GM10266 (cell line): ENCODE data around the gene MITF.

Source experiments
- DNase-seq: peaks from one replicate; pipeline ENCODE4 v3.0.0; 2012; ENCODE audit errors: extremely low spot score
- CTCF ChIP-seq: IDR thresholded peaks from 2 replicates; pipeline ENCODE4 v1.5.1; 2012; ENCODE audit warnings: mild to moderate bottlenecking, low read depth; ENCODE audit not compliant: control insufficient read depth, insufficient read depth; ENCODE audit errors: missing control alignments

Gene MITF

GRCh38 chr3:69871868-69872267 is 132.6 kb downstream of the MITF start:
- TF ChIP-seq CTCF, result no peak
- DNase-seq, result no peak

- TF ChIP-seq CTCF, result no peak
- DNase-seq, result no peak
These were observed 133.6 kb downstream of the MITF start for GRCh38 chr3:69872783-69873378.

- DNase-seq, result no peak
- TF ChIP-seq CTCF, result no peak
These were observed 136.8 kb downstream of the MITF start for GRCh38 chr3:69876073-69876472.

GRCh38 chr3:69878254-69878653 is 139.0 kb downstream of the MITF start:
- DNase-seq, result no peak
- TF ChIP-seq CTCF, result no peak

- no peak for TF ChIP-seq CTCF
- DNase-seq, result no peak
These were observed 139.8 kb downstream of the MITF start for GRCh38 chr3:69879051-69879450.

- no peak for TF ChIP-seq CTCF
- DNase-seq, result no peak
These were observed 140.9 kb downstream of the MITF start for GRCh38 chr3:69880069-69880640.

GRCh38 chr3:69881051-69881450 is 141.8 kb downstream of the MITF start:
- DNase-seq, result no peak
- TF ChIP-seq CTCF, result no peak
